Measurements from ENCODE around the gene ZNF467.

ZNF467 gene

DNA sequence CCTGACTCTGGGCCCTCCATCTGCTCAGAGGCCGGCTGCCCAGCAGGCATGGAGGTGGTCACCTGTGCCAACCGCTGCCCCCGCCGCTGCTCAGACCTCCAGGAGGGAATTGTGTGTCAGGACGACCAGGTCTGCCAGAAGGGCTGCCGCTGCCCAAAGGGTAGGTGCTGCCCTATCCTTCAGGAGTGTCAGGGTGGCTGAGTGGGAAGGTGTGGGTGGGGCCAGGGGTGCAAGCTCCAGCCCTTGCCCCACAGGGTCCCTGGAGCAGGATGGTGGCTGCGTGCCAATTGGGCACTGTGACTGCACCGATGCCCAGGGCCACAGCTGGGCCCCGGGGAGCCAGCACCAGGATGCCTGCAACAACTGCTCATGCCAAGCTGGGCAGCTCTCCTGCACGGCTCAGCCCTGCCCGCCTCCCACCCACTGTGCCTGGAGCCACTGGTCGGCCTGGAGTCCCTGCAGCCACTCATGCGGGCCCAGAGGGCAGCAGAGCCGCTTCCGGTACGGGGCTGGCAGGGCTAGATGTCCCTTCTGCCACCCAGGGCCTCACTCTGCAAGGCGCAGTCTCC, 47.3 kb upstream of the ZNF467 start:
- TF ChIP-seq RARB (CRISPR knock-in tag; IDR thresholded peaks at IDR 0.05) (no peak), OSR1 (CRISPR knock-in tag; IDR thresholded peaks at IDR 0.05) (no peak), ARNTL (CRISPR knock-in tag; IDR thresholded peaks at IDR 0.05; ENCODE audit: borderline replicate concordance, low read depth) (no peak), CSDC2 (CRISPR knock-in tag; IDR thresholded peaks at IDR 0.05) (no peak), ZFP3 (CRISPR knock-in tag; IDR thresholded peaks at IDR 0.05) (no peak), TCF4 (CRISPR knock-in tag; IDR thresholded peaks at IDR 0.05; ENCODE audit: borderline replicate concordance) (no peak), TOX (CRISPR knock-in tag; IDR thresholded peaks at IDR 0.05; ENCODE audit: borderline replicate concordance) (no peak), ZFP30 (CRISPR knock-in tag; IDR thresholded peaks at IDR 0.05) (no peak), SNAI2 (CRISPR knock-in tag; IDR thresholded peaks at IDR 0.05) (no peak)
- TF ChIP-seq, protein P1, sequence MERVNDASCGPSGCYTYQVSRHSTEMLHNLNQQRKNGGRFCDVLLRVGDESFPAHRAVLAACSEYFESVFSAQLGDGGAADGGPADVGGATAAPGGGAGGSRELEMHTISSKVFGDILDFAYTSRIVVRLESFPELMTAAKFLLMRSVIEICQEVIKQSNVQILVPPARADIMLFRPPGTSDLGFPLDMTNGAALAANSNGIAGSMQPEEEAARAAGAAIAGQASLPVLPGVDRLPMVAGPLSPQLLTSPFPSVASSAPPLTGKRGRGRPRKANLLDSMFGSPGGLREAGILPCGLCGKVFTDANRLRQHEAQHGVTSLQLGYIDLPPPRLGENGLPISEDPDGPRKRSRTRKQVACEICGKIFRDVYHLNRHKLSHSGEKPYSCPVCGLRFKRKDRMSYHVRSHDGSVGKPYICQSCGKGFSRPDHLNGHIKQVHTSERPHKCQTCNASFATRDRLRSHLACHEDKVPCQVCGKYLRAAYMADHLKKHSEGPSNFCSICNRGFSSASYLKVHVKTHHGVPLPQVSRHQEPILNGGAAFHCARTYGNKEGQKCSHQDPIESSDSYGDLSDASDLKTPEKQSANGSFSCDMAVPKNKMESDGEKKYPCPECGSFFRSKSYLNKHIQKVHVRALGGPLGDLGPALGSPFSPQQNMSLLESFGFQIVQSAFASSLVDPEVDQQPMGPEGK (CRISPR knock-in tag; IDR thresholded peaks at IDR 0.05; ENCODE audit: borderline replicate concordance), result no peak
- TF ChIP-seq, protein P2, sequence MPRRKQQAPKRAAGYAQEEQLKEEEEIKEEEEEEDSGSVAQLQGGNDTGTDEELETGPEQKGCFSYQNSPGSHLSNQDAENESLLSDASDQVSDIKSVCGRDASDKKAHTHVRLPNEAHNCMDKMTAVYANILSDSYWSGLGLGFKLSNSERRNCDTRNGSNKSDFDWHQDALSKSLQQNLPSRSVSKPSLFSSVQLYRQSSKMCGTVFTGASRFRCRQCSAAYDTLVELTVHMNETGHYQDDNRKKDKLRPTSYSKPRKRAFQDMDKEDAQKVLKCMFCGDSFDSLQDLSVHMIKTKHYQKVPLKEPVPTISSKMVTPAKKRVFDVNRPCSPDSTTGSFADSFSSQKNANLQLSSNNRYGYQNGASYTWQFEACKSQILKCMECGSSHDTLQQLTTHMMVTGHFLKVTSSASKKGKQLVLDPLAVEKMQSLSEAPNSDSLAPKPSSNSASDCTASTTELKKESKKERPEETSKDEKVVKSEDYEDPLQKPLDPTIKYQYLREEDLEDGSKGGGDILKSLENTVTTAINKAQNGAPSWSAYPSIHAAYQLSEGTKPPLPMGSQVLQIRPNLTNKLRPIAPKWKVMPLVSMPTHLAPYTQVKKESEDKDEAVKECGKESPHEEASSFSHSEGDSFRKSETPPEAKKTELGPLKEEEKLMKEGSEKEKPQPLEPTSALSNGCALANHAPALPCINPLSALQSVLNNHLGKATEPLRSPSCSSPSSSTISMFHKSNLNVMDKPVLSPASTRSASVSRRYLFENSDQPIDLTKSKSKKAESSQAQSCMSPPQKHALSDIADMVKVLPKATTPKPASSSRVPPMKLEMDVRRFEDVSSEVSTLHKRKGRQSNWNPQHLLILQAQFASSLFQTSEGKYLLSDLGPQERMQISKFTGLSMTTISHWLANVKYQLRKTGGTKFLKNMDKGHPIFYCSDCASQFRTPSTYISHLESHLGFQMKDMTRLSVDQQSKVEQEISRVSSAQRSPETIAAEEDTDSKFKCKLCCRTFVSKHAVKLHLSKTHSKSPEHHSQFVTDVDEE (CRISPR knock-in tag; IDR thresholded peaks at IDR 0.05), result no peak
- TF ChIP-seq, protein P3, sequence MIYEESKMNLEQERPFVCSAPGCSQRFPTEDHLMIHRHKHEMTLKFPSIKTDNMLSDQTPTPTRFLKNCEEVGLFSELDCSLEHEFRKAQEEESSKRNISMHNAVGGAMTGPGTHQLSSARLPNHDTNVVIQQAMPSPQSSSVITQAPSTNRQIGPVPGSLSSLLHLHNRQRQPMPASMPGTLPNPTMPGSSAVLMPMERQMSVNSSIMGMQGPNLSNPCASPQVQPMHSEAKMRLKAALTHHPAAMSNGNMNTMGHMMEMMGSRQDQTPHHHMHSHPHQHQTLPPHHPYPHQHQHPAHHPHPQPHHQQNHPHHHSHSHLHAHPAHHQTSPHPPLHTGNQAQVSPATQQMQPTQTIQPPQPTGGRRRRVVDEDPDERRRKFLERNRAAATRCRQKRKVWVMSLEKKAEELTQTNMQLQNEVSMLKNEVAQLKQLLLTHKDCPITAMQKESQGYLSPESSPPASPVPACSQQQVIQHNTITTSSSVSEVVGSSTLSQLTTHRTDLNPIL (CRISPR knock-in tag; IDR thresholded peaks at IDR 0.05; ENCODE audit: low read depth), result no peak
- TF ChIP-seq, protein P4, sequence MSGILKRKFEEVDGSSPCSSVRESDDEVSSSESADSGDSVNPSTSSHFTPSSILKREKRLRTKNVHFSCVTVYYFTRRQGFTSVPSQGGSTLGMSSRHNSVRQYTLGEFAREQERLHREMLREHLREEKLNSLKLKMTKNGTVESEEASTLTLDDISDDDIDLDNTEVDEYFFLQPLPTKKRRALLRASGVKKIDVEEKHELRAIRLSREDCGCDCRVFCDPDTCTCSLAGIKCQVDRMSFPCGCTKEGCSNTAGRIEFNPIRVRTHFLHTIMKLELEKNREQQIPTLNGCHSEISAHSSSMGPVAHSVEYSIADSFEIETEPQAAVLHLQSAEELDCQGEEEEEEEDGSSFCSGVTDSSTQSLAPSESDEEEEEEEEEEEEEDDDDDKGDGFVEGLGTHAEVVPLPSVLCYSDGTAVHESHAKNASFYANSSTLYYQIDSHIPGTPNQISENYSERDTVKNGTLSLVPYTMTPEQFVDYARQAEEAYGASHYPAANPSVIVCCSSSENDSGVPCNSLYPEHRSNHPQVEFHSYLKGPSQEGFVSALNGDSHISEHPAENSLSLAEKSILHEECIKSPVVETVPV (CRISPR knock-in tag; IDR thresholded peaks at IDR 0.05), result no peak
- ATAC-seq, result no peak

DNA sequence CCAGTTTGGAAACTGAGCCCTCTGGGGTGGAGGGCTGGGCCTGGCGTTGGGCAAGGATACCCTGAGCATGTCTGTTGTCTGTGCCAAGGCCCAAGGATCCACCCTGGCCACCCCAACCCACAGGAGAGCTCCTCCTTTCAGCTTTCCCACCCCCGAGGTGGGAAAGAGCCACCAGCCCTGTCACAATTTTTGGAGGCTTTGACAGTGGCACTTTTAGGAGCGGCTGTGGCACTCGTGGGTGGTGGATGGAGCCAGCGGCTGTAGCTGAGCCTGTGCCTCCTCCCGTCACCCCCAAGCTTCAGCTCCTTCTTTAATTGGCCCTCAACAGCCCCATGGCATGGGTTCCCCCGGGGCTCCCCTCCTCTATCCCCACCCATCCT, 46.6 kb upstream of the ZNF467 start:
- no peak for ATAC-seq
- TF ChIP-seq PPARA (CRISPR knock-in tag; IDR thresholded peaks at IDR 0.05; ENCODE audit: borderline replicate concordance) (no peak), SNAI2 (CRISPR knock-in tag; IDR thresholded peaks at IDR 0.05) (no peak), TCF4 (CRISPR knock-in tag; IDR thresholded peaks at IDR 0.05; ENCODE audit: borderline replicate concordance) (no peak), OSR1 (CRISPR knock-in tag; IDR thresholded peaks at IDR 0.05) (no peak), ZNF8 (CRISPR knock-in tag; IDR thresholded peaks at IDR 0.05) (no peak), ESRRG (CRISPR knock-in tag; IDR thresholded peaks at IDR 0.05) (no peak), BACH2 (CRISPR knock-in tag; IDR thresholded peaks at IDR 0.05; ENCODE audit: borderline replicate concordance) (no peak), TOX (CRISPR knock-in tag; IDR thresholded peaks at IDR 0.05; ENCODE audit: borderline replicate concordance) (no peak), CSDC2 (CRISPR knock-in tag; IDR thresholded peaks at IDR 0.05) (no peak), ISL1 (CRISPR knock-in tag; IDR thresholded peaks at IDR 0.05) (no peak), GLIS3 (CRISPR knock-in tag; IDR thresholded peaks at IDR 0.05) (no peak), ZFP30 (CRISPR knock-in tag; IDR thresholded peaks at IDR 0.05) (no peak), RARB (CRISPR knock-in tag; IDR thresholded peaks at IDR 0.05) (no peak), ZC3H10 (CRISPR knock-in tag; IDR thresholded peaks at IDR 0.05) (no peak), ZNF565 (CRISPR knock-in tag; conservative IDR thresholded peaks at IDR 0.05; ENCODE audit: low read depth) (no peak)
- TF ChIP-seq, protein P4 (CRISPR knock-in tag; IDR thresholded peaks at IDR 0.05), result no peak
- TF ChIP-seq, protein P2 (CRISPR knock-in tag; IDR thresholded peaks at IDR 0.05), result no peak
- TF ChIP-seq, protein P5, sequence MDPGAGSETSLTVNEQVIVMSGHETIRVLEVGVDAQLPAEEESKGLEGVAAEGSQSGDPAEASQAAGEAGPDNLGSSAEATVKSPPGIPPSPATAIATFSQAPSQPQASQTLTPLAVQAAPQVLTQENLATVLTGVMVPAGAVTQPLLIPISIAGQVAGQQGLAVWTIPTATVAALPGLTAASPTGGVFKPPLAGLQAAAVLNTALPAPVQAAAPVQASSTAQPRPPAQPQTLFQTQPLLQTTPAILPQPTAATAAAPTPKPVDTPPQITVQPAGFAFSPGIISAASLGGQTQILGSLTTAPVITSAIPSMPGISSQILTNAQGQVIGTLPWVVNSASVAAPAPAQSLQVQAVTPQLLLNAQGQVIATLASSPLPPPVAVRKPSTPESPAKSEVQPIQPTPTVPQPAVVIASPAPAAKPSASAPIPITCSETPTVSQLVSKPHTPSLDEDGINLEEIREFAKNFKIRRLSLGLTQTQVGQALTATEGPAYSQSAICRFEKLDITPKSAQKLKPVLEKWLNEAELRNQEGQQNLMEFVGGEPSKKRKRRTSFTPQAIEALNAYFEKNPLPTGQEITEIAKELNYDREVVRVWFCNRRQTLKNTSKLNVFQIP (CRISPR knock-in tag; IDR thresholded peaks at IDR 0.05; ENCODE audit: borderline replicate concordance, low read depth), result no peak
- TF ChIP-seq, protein P3 (CRISPR knock-in tag; IDR thresholded peaks at IDR 0.05; ENCODE audit: low read depth), result no peak

Measured in SK-N-SH treated with all-trans-retinoic acid at 6 μM for 48 hours (cell line).